Keratinocyte (primary cell): ENCODE results near the gene CHST13.

Source experiments
- CTCF ChIP-seq, 3 experiments: IDR thresholded peaks in 1 of 3; conservative IDR thresholded peaks in 1 of 3; optimal IDR thresholded peaks in 1 of 3; 2 replicates in 2 of 3; 3 replicates in 1 of 3; pipeline versions ENCODE3 to v1.5.1; 2011; ENCODE audit warnings: low read length in 3 of 3, mild to moderate bottlenecking in 3 of 3, moderate library complexity in 2 of 3, control low read depth in 1 of 3, inconsistent platforms in 1 of 3; ENCODE audit not compliant: insufficient read depth in 2 of 3; ENCODE audit errors: extremely low read depth in 1 of 3
- EZH2 ChIP-seq: IDR thresholded peaks from one replicate; pipeline ENCODE4 v1.6.1; 2012; ENCODE audit warnings: inconsistent platforms, mild to moderate bottlenecking, low read length, moderate library complexity

DNA sequence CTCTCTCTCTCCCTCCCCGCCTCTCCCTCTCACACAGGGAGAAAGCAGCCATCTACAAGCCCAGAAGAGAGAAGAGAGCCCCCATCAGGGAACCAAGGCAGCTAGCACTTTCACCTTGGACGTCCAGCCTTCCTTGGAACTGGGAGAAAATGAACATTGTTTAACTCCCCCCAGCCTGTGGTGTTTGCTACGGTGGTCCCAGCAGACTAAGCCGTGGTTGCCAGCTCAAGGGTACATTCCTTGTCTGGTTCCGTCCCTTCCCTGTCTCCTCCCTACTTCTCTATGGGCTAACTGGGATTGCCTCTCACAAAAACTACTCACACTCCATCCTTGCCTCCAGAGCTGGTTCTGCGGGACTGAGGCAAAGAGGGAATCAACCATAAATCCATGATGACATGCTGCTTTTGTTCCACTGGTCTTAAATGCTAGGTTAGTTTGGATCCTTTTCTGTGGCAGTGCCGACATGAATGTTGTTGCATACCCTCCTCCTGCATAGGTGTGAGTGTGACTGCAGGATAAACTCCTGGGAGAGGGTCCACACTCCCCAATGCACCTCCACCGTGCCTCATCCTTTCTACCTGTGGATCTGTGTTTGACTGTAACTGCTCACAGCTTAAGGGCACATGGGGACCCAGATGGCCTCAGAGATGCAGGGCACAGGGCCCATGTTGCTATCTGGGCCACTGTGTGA is 22.7 kb downstream of the CHST13 start:
- no peak for TF ChIP-seq EZH2
- no peak for TF ChIP-seq CTCF (optimal IDR thresholded peaks at IDR 0.05 in 1 of 3, IDR thresholded peaks at IDR 0.05 in 1 of 3, conservative IDR thresholded peaks at IDR 0.05 in 1 of 3; ENCODE audit: extremely low read depth in 1 of 3, insufficient read depth in 2 of 3, low read length in 3 of 3)
